ENCODE measurements around the gene MYH11.
A peak's percentile ranks its signal among the peaks of the same experiment; 100 is the strongest.
"Not testable (repeated sequence)": the region's sequence is repeated elsewhere in the genome, so short reads cannot be mapped to it uniquely, and the experiment has no call there.

Gene MYH11

DNA sequence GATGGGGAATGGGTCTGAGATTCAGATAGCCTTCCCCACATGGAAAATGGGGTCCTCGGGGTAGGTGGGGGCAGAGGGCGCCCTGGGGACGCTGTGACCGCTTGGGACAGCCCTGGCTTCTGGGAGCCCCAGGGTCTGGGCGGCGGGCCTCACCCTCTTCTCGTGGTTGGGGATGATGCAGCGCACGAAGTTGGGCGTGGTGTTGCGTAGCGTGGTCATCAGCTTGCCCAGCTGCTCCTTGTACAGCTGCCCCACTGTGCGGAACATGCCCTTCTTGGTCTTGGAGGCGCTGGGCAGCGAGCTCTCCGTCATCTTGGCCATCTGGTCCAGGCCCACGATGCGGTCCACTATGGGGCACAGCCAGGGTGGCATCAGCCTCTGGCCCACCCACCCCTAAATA lies 106.8 kb downstream of the MYH11 start:
- DNase-seq (ENCODE audit: low spot score) = no peak

DNA sequence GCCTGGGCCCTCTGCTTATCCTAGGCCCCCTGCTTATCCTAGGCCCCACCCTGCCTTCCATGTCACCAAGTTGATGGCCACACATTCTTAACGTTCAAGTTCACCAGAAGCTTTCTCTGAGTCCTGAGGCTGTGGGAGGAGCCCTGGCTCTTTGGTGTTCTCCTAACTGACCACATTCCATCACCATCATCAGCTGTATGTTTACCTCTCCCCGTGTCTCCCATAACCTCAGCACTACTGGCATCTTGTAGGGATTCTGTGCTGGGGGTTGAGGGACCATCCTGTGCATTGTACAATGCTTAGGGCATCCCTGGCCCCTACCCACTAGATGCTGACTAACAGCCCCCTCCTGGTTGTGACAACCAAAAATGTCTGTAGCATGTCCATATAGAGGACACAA lies 107.5 kb downstream of the MYH11 start:
- no peak for DNase-seq (ENCODE audit: low spot score)

DNA sequence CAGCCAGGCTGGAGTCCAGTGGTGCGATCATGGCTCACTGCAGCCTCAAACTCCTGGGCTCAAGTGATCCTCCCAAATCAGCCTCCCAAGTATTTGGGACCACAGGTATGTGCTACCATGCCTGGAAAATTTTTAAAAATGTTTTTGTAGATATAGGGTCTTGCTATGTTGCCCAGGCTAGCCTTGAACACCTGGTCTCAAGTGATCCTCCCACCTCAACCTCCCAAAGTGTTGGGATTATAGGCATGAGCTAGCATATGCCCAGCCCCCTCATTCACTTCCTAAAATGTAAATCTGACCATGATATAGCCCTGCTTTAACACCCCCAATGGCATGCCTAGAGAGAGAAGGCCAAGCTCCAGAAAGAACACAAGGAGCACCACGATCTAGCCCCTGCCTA lies 108.2 kb downstream of the MYH11 start:
- DNase-seq (ENCODE audit: low spot score) = no peak

DNA sequence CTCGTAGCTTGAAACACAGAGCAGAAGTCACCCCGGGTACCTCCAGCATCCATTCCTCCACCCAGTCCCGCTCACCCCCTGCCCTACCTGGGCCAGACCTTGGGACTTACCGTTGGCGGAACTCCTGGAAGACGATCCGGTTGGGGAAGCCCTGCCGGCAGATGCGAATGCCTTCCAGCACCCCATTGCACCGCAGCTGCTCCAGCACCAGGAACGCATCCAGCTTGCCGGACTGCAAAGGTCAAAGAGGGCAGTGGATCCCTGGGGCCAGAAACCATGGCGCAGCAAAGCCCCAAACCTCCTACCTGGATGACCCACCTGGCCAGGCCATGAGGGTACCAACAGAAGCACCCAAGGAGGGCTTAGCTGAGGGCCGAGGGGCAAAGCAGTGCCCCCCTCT lies 108.9 kb downstream of the MYH11 start:
- DNase-seq (ENCODE audit: low spot score) = no peak

DNA sequence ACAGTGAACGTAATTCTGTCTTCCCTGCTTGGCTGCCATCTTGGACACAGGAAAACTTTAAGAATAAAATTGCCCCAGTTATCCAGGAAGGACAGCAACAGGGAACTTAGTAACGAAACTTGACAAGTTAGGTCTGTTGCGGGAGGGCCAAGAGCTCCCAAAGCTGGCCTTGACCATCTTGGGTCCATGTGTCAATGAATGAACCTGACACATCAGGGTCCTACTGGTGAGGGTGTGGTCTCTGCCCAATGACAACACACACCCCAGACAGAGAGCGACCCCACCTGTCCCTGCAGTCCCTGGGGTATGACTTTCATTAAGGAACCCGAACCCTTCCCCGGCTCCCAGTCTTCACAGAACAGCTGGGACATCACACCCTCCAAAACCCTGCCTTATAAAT lies 110.5 kb downstream of the MYH11 start:
- no peak for DNase-seq (ENCODE audit: low spot score)

DNA sequence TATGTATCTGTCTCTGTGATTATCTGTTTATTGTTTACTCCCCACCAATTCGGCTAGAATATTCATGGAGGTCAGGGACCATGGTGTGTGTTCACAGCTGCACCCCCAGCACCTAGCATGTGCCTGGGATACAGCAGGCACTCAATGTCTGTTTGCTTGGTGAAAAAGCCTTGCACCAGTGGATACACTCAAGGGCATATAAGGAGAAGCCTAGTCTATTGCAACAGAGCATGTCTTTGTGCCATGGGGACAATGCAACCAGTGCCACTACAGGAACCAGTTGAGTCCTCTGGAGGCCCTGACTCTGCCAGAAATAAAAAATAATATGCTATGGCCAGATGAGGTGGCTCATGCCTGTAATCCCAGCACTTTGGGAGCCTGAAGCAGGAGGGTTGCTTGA lies 113.2 kb downstream of the MYH11 start:
- DNase-seq (ENCODE audit: low spot score) = no peak

DNA sequence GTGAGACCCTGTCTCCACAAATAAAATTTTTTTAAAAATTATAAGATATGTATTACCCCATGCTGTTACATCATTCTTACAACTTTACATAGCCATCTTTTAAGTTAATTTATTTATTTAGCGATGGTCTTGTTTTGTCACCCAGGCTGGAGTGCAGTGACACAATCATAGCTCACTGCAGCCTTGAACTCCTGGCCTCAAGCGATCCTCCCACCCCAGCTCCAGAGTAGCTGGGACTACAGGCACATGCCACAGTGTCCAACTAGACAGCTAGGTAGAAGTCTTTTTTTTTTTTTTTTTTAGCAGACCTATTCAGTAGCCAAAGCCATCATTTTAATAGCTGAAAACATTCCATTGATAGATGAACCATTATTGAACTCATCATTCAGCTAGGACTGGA lies 114.1 kb downstream of the MYH11 start:
- no peak for DNase-seq (ENCODE audit: low spot score)

DNA sequence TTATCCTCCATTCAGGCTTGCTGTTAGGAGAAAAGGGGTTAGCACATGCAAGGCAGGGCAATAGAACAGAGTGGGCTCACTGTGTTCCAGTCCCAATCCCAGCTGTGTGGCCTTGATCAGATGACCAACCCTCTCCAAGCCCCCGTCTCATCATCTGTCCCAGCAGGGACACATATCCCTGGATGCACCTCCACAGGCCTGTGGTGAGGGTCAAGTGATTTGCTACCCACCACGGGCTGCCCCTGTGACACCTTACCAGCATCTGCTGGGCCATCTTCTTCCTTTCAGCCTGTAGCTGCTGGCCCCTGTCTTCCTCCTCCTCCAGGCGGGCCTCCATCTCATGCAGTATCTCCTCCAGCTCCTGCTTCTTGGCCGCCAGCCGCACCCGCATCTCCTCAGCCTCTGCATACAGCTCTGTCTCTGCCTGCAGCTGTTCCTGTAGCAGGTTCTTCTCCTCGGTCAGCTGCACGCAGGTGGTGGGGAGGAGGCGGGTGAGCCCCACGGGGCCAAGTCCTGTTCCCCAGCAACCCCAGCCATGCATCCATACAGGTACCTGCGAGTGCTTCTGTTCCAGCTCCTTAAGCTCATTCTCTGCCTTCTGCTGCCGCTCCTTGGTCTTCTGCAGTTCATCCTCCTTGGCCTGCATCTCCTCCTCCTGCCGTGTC lies 115.5 kb downstream of the MYH11 start:
- peak; percentile 10 for DNase-seq (ENCODE audit: low spot score)

DNA sequence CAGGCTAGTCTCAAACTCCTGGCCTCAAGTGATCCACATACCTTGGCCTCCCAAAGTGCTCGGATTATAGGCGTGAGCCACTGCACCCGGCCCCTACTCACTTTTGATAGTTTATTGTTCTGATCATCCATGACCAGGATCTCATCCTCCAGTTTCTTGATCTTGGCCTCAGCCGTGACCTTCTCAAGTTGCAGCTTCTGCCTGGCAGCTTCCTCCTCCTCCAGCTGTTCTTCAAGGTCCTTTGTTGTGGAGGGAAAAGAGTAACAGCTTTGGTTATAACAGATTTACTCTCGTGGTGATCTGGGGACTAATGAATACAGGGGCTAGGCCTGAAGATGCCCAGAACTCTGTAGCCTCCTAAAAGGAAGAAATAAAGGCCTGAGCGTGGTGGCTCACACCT lies 116.9 kb downstream of the MYH11 start:
- peak; percentile 3 for DNase-seq (ENCODE audit: low spot score)

DNA sequence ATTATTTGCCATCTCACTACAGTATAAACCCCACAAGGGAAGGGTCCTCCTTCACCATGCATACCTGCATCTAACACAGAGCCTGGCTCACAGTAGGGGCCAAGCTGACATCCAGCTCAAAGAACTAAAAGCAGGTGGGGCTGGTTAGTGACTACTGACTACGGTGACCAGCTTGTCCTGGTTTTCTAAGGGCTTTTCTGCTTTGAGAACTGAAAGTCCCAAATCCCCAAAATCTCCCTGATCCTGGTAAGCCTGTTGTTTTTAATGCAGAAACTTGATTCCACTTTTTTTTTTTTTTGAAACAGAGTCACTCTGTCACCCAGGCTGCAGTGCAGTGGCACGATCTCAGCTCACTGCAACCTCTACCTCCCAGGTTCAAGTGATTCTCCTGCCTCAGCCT lies 117.4 kb downstream of the MYH11 start:
- peak; percentile 14 for DNase-seq (ENCODE audit: low spot score)

DNA sequence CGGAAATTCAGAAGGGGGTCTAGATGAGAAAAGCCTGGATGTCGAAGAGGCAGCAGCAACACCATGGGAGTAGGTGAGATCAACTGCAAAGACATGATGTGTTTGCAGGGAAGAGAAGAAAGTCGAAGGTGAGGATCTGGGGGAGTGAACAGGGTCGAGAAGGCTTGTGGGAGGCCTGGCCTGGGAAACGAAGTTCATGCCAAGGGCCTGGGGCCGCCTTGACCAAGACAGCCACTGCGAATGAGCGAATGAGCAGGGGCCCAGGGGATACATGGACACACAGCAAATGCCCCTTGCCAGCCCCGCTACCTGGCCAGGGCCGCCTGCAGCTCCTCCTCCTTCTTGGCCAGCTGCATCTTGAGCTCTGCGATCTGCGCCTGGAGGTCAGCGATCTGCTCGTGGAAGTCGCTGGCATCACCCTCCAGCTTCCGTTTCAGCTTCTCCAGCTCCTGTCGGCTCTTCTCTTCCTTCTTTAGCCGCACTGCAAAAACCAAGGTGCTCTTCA lies 119.6 kb downstream of the MYH11 start:
- DNase-seq (ENCODE audit: low spot score) = no peak

DNA sequence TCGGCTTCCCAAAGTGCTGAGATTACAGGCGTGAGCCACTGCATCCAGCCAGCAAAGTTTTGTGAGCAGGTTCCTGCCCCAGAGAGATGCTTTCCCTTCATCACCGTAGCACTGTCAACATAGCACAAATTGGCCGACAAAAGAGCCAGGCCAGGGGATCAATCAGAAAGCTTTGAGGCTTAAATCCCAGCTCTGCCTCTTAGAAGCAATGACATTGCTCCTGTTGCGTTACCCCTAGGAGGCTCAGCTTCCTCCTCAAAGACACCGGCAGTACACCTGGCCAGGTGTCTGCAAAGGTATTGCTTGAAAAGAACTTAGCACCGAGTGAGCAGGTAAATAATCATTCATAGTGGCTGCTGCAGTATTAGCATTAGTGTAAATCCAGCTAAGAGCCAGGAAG lies 120.3 kb downstream of the MYH11 start:
- DNase-seq (ENCODE audit: low spot score) = no peak

DNA sequence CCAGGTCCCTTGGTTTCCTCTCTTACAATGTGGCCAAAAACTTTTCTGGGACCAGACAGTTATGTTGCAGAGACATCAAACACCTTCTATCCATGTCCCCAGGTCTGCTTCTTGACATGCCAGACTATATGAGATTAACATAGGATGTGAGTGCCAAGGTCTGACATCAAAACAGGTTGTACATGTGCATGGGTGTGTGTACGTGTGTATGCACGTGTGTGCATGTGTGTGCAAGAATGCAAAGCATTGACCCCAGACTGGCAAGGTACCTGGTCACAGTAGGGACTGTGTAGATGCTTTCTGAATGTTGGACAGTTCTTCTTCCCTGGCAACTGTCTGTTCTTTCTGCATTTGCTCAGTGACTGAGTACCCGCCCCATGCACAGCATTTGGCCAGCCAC lies 121.2 kb downstream of the MYH11 start:
- DNase-seq (ENCODE audit: low spot score) = no peak

DNA sequence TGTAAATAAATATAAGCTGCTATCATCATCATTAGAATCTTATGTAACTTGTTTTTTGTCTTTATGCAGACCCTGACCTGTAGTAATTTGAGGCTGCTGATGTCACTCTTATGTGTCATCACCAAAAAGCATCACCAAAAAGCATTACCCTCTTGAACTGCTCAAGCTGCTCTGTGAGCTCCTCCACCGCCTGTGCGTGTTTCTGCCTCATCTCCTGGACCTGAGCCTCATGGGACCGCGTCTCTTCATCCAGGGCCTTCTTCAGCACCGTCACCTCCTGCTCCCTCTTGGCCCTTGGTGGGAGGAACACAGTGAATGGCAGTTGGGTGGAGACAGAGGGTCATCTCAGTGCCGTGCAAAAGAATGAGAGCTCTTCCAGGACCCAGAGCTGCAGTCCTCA lies 124.4 kb downstream of the MYH11 start:
- DNase-seq (ENCODE audit: low spot score) = no peak

DNA sequence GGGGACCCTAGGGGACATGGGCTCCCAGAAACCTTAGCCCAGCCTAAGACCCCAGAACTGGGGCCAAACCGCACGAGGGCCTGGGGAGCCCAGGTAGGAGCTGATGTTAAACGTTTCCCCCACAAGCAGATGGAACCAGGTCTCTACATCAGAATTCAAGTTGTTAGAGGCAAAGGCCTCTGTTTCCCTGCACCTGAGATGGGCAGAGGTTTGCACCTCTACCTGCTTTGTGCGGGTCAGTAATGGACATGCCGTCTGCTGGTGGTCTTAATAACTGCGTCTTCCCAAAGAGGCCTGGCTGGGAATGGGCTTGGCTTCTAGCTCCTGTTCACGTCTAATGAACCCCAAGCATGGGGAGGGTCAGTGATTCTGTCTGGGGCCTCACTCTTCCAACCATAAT lies 127.7 kb downstream of the MYH11 start:
- DNase-seq (ENCODE audit: low spot score) = no peak

DNA sequence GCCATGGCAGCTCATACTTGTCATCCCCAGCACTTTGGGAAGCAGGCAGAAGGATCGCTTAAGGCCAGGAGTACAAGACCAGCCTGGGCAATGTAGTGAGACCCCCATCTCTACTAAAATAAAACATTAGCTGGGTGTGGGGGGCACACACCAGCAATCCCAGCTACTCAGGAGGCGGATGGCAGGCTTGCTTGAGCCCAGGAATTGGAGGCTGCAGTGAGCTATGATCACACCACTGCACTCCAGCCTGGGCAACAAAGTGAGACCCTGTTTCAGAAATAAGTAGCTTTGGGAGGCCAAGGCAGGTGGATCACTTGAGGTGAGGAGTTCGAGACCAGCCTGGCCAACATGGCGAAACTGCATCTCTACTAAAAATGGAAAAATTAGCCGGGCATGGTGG lies 129.1 kb downstream of the MYH11 start:
- DNase-seq (ENCODE audit: low spot score) = not testable (repeated sequence)

DNA sequence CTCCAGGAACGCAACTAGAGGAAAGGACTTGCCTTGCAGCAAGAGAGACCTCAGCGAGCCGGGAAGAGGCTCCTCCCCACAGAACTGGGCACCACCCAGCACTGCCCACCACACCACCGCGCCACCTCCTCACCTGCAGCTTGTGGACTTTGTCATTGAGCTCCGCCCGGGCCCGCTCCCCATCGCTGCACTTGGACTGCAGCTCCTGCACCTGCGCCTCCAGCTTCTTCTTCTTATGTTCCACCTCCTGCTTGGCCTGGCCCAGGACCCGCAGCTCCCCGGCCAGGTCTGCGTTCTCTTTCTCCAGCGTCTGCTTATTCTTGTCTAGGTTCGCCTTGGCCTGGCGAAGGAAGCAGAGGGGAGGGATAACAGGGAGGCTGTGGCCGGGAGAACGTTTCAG lies 130.1 kb downstream of the MYH11 start:
- DNase-seq (ENCODE audit: low spot score) = no peak

DNA sequence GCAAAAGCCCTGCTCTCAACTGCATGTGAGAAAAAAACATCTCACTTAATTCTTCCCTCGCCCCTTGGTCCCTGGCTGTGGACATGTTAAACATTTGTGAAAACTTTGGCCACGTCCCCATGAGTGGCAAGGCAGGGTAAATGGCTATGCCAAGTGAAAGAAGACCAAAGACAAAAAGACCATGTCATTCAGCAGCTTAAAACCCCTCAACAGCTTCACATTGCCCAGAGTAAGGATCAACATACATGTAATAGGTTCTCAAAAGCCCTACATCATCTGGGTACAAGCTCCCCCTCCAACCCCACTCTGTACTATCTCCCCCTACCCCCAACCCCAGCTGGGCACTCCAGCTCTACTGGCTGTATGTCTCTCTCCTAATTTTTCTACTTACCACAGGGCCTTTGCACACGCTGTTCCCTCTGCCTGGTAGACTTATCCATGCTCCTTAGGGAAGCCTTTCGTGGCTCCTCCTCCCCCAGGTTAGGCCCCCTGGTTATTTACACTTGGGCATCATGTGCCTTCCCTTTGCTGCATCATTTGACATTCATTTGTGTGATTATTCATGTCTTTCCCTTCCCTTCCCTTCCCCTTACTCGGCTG lies 131.1 kb downstream of the MYH11 start:
- no peak for DNase-seq (ENCODE audit: low spot score)

DNA sequence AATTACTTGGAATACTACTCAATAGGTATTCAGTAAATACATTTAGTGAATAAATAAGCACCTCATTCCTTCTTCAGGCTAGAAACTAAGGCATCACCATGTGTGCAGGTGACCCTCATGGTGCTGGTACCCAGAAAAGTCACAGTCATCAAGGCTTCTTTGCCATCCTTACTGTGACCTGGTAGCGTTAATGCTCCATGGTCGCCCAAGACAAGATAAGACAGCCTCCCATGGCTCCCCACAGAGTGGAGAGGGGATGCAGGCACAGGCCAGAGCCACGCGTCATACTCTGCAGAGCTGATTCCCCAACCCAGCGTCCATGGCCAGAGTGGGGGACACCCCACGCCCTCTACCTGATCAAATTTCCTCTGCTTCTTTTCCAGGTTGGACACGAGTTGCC lies 133.0 kb downstream of the MYH11 start:
- no peak for DNase-seq (ENCODE audit: low spot score)

DNA sequence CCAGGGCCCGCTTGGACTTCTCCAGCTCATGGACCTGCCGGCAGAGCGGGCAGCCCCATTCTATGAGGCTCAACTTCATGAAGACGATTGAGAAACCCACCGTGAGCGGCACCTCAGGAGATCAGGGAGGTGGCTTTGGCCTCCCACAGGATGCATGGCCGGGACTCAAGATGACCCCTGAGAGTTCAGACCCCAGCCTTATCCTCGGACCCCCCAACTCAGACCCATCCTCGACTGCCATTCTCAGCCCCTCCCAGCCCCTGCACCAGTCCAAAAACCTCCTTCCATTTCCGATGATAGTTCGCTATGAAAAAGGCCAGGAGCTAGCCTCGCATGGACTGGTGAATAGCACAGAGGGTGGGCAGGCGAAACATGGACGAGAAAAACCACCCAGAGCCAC lies 135.8 kb downstream of the MYH11 start:
- DNase-seq (ENCODE audit: low spot score) = no peak

DNA sequence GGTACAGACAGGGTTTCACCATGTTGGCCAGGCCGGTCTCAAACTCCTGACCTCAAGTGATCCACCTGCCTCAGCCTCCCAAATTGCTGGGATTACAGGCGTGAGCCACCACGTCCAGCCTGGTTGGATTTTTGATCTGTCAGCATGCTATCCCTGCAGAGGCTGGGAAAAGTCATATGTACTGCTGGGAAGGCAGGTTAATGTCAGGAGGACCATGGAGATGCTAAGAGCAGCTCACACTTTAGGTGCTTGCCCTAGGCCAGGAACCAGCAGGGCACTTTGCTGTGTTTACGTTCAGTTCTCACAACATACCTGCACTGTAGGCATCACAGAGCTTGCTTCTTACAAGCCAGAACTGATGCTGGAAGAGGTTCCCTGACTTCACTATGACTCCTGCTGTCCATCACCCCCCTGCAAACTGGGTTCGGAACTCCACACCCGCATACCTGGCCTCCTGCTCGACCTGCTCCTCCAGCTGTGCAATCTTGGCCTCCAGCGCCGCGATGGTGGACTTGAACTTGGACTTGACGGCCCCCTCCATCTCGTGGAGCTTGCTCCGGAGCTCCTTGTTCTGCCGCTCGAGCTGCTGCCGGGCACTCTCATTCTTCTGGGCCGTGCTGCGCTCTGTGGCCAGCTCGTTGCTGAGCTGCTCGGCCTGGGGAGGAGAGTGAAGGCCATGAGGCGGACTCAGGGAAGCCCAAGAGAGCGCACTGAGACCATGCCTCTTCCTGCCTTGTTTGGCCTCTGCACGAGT lies 140.0 kb downstream of the MYH11 start:
- no peak for DNase-seq (ENCODE audit: low spot score)

DNA sequence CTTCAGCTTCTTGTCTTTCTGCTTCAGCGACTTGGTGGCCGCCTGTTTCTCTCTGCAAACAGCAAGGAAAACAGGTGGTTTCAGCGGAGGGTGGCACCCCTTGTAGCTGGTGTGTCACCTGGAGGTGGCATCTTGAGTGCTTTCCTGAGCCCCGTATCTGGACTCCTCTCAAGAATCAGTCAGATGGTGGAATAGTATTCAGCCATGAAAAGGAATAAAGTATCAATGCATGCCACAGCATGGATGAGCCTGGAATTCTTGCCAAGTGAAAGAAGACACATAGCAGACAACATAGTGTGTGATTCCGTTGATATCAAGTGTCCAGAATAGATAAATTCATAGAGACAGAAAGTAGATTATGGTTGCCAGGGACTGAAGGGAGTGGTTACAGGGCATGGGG lies 141.6 kb downstream of the MYH11 start:
- no peak for DNase-seq (ENCODE audit: low spot score)

DNA sequence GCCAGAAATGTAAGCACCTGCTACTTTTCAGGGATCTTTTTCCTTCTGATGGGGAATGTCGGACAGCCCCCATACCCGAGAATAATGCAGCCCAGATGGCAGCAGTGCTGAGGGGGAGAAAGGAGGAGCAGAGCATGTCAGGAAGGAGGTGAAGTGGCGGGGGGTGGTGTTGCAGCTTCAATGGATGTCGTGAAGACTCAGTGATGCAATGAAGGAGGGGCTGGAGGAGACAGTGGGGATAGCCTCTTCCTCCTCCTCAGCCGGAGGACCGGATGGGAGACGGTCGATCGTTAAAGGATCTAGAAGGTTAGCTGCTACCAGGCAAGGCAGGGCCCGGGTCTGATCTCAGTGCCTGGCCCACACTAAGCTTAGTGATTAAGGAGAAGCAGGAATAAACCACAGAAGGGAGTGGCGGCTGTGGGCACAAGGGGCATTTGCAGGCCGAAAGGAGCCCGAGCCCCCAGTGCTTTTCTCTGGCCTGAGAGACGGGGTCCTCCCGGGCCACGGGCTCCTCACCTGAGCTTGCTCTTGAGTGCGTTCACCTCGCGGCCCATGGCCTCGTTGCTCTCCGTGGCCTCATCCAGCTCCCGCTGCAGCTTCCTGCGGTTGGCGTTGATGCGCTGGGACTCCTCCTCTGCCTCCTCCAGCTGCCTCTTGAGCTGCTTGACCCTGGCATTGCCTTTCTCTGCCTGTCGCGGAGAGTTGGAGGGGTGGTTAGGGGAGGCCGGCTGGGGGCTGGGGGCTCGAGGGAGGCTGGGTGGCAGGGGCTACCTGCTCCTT lies 142.2 kb downstream of the MYH11 start:
- no peak for DNase-seq (ENCODE audit: low spot score)
